ENCODE data around the gene LSM12. TPM values are rescaled to one million over a fixed set of nuclear protein-coding genes. Genes with fewer than 3 reads are reported as not detected.

LSM12 gene
- total RNA-seq, 4 donors from 2014 or later = 15.0 to 31.7 (median 19.0) TPM

- 55 to 70% methylated on average over 4 of the region's 4 CpGs for WGBS, 2 donors
- no peak overlapping the region for H3K4me3 ChIP-seq (ENCODE audit: low read depth, poor library complexity, severe bottlenecking)
- no peak for TF ChIP-seq POLR2A (IDR thresholded peaks at IDR 0.05)
- TF ChIP-seq CTCF (IDR thresholded peaks at IDR 0.05) = no peak
- intact Hi-C loops (cut with DNase I; ENCODE audit: low total_unique reads) = no loop called here
- DNase-seq (ENCODE audit: low spot score in 2 of 2) = no peak
Observed at GRCh38 chr17:44077595-44077909, 11.1 kb upstream of the LSM12 start.

- whole genome bisulfite sequencing, 2 donors = 82% methylated on average over 6 of the region's 6 CpGs
- no peak overlapping the region for H3K4me3 ChIP-seq (ENCODE audit: low read depth, poor library complexity, severe bottlenecking)
- TF ChIP-seq POLR2A (IDR thresholded peaks at IDR 0.05) (no peak), CTCF (IDR thresholded peaks at IDR 0.05) (no peak)
- DNase-seq (ENCODE audit: low spot score in 2 of 2) = no peak
- intact Hi-C loops (cut with DNase I; ENCODE audit: low total_unique reads) = no loop called here
Observed at GRCh38 chr17:44076716-44077594, 10.5 kb upstream of the LSM12 start.

GRCh38 chr17:44075598-44076293 is 9.3 kb upstream of the LSM12 start:
- no peak for TF ChIP-seq POLR2A (IDR thresholded peaks at IDR 0.05)
- TF ChIP-seq CTCF (IDR thresholded peaks at IDR 0.05) = no peak
- intact Hi-C loops (cut with DNase I; ENCODE audit: low total_unique reads) = no loop called here
- 74 to 76% methylated on average over 9 to 10 of the region's 10 CpGs for WGBS, 2 donors
- H3K4me3 ChIP-seq (ENCODE audit: low read depth, poor library complexity, severe bottlenecking) = no peak overlapping the region
- DNase-seq (ENCODE audit: low spot score in 2 of 2) = no peak

GRCh38 chr17:44074911-44075285 is 8.4 kb upstream of the LSM12 start:
- WGBS, 2 donors = 67 to 72% methylated on average over 9 of the region's 9 CpGs
- H3K4me3 ChIP-seq (ENCODE audit: low read depth, poor library complexity, severe bottlenecking) = no peak overlapping the region
- no peak for DNase-seq (ENCODE audit: low spot score in 2 of 2)
- no peak for TF ChIP-seq CTCF (IDR thresholded peaks at IDR 0.05)
- TF ChIP-seq POLR2A (IDR thresholded peaks at IDR 0.05) = no peak
- intact Hi-C loops (cut with DNase I; ENCODE audit: low total_unique reads) = no loop called here

- DNase-seq (ENCODE audit: low spot score in 2 of 2) = no peak
- intact Hi-C loops (cut with DNase I; ENCODE audit: low total_unique reads) = no loop called here
- WGBS, 2 donors = 67 to 83% methylated on average over 5 to 9 of the region's 9 CpGs
- no peak overlapping the region for H3K4me3 ChIP-seq (ENCODE audit: low read depth, poor library complexity, severe bottlenecking)
- TF ChIP-seq POLR2A (IDR thresholded peaks at IDR 0.05) (no peak), CTCF (IDR thresholded peaks at IDR 0.05) (no peak)
Observed at GRCh38 chr17:44074231-44074910, 7.9 kb upstream of the LSM12 start.

Measured in lower leg skin (tissue), 4 donors.